OCI-M2 (cell line): Measurements from ENCODE around the gene SPDYE4.

ENCODE experiments used
- DNase-seq: peaks from one replicate; lab custom pipeline; 2025; ENCODE audit not compliant: unreplicated experiment; lab: John Stamatoyannopoulos, UW

SPDYE4 gene

DNA sequence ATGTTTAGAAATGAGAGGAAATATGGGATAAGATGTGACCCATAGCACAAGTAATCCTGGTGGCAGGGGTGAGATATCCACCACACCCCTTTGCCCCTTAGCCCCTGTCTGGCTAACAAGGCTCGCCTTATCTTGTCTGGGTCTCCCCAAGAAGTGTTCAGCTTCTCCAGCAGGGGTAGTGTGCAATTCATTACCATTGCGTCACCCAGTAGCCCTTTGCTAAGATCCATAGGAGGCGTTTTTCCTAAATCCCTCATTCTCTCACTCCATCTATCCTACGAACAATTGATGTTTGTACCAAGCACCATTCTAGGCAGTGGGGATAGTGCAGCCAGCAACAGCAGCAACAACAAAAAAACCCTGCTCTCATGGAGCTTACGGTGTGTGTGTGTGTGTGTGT is 44.5 kb downstream of the SPDYE4 start:
- no peak for DNase-seq

- DNase-seq, result no peak
Measured at GRCh38 chr17:8713315-8713714, 45.0 kb downstream of the SPDYE4 start.

DNA sequence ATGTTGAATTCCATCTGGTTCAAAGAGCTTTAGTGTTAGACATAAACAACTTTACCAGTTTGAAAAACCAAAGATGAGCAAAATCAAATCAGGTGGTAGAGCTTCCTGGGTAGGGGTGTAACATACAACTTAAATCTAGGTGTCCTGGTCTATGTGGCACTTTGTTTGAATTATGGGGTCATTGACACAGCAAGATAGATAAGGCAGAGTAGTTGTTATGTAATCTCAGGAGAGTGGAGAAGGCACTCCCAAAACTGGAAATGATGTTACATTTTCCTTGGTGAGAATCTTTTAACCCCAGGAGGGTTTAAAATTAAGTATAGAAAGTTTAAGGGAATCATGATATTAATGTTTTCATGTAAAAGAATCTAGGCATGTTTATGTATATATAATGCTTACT is 45.6 kb downstream of the SPDYE4 start:
- no peak for DNase-seq

DNA sequence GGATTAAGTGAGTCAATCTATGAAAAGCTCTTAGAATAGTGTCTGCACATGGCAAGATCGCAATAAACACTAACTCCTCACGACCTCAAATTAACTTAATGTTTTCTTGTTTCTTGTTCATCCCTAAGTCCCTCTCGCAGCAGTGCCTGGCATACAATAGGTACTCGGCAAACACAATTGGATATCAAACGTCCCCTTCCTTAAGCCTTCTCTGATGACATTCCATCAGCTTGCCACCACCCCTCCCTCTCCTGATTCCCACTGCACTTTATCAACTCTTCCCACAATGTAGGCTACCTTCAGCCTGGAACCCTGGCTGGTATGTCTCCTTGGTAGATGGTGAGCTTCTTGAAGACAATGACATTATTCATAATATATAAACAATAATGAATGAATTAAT is 47.1 kb downstream of the SPDYE4 start:
- no peak for DNase-seq

DNA sequence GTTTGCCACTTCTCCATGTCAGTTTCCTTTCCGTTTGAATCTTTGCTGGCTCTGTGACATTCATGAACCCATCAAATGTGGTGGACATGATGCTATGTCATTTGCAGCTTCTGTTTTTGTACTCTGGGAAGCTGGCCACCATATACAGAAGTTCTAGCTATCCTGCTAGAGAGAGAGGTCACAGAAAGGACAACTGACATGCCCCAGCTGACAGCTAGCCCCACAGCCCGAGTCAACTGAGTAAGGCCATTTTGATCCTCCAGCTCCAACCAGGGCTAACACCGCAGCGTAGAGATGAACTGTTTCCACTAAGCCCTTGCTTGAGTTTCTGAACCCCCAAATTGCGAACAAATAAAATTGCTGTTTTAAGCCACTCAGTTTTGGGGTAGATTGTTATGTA is 47.5 kb downstream of the SPDYE4 start:
- DNase-seq, result no peak

- peak; percentile 14 for DNase-seq
Measured at GRCh38 chr17:8709006-8709405, 49.3 kb downstream of the SPDYE4 start.

- DNase-seq, result no peak
Measured at GRCh38 chr17:8708025-8708461, 50.3 kb downstream of the SPDYE4 start.

GRCh38 chr17:8707332-8708024 is 50.9 kb downstream of the SPDYE4 start:
- no peak for DNase-seq

DNA sequence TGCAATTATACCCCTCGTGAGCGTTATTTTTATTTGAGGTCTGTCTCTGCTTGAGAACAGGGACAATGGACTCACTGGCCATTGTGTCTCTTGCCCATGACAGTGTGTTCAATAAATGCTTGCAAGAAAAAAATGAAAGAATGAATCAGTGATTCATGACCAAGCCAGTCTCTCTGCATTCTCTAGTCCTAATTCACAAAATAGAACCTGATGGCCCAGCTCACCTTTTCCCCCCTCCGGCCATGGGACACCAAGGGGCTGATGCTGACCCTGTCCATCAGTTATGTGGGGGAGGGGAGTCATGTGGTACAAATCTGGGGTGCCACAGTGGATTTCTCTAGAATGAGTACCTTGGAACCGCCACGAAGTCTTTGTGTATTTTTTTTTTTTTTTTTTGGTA is 51.9 kb downstream of the SPDYE4 start:
- no peak for DNase-seq

GRCh38 chr17:8705427-8705826 is 52.9 kb downstream of the SPDYE4 start:
- DNase-seq, result no peak

GRCh38 chr17:8703001-8703400 is 55.3 kb downstream of the SPDYE4 start:
- DNase-seq, result no peak

DNA sequence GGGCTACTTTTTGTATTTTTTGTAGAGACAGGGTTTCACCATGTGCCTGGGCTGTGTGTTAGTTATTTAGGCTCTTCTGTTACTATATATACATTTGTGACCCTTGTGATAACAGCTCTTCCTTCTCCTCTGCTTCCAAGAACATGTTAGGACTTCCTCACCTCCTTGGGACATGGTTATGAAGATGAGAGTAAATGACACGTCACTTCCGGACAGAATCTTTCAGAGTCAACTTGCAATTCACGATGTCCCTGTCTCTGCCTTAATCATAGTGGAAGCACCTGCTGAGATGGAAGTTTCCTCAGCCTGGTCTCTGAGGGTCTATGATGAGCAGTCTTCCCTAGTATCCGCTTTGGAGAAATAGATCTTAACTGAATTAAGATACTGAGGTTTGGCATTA is 56.6 kb downstream of the SPDYE4 start:
- DNase-seq, result no peak

DNA sequence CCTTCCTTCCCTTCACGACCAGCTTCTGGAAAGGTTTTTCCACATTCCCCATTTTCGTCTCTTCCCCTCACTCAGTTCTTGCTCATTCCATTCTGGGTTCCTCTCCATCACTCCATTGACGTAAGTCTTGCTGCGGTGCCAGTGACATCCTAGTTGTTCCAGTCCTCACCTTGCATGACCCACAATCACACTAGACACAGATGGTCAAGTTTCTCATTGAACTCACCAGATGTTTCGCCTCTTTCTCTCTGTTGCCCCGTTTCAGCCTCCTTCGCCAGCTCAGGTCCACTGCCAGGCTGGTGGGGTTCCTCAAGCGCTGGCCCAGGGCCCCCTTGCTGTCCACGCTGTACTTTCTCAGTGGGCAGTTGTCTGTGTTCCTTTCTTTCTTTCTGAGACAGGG is 57.1 kb downstream of the SPDYE4 start:
- DNase-seq, result no peak
